Measurements from ENCODE around the gene DGKA. TPM values are rescaled to one million over a fixed set of nuclear protein-coding genes. Genes with fewer than 3 reads are reported as not detected.

Gene DGKA
- total RNA-seq, 1 donor from 2014 or later = 140 TPM

DNA sequence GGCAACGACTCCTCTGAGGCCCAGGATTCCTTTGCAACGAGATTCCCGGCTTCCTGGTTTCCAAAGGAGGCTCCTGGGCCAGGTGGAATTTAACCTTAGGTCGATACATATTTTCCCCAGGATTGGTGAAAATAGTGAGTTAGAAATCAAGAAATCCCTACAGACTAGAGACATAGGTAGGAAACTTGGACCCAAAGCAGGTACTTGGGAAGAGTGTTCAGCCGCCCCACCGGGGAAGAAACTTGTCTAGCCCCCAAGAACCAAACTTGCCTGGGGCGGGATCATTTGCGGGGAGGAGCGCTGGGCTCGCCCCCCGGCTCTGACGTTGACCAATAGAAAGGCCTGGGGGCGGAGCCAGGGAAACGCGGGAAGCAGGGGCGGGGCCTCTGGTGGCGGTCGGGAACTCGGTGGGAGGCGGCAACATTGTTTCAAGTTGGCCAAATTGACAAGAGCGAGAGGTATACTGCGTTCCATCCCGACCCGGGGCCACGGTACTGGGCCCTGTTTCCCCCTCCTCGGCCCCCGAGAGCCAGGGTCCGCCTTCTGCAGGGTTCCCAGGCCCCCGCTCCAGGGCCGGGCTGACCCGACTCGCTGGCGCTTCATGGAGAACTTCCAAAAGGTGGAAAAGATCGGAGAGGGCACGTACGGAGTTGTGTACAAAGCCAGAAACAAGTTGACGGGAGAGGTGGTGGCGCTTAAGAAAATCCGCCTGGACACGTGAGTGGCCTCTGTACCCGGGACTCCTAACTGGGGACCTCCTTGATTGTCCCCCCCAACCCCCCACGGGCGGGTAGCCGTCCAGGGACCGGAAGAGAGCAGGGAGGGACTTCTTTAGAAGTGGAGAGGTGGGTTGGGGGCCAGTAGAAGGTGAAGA lies 35.7 kb downstream of the DGKA start, which contains the start of gene CDK2:
Gene CDK2 (plus strand): TSS at position 423 of the 874 bp plus-strand sequence. CDS start 179 bp downstream, at position 602.
- peak within 1 kb of the TSS; percentile 87 for H3K27ac ChIP-seq
- TF ChIP-seq POLR2AphosphoS5 (IDR thresholded peaks at IDR 0.05; ENCODE audit: insufficient read depth in 1 of 2, low read depth in 1 of 2) (peak; percentile 84 to 98), POLR2A (IDR thresholded peaks at IDR 0.05) (peak; percentile 65 to 67)
- TF ChIP-seq, protein P1, sequence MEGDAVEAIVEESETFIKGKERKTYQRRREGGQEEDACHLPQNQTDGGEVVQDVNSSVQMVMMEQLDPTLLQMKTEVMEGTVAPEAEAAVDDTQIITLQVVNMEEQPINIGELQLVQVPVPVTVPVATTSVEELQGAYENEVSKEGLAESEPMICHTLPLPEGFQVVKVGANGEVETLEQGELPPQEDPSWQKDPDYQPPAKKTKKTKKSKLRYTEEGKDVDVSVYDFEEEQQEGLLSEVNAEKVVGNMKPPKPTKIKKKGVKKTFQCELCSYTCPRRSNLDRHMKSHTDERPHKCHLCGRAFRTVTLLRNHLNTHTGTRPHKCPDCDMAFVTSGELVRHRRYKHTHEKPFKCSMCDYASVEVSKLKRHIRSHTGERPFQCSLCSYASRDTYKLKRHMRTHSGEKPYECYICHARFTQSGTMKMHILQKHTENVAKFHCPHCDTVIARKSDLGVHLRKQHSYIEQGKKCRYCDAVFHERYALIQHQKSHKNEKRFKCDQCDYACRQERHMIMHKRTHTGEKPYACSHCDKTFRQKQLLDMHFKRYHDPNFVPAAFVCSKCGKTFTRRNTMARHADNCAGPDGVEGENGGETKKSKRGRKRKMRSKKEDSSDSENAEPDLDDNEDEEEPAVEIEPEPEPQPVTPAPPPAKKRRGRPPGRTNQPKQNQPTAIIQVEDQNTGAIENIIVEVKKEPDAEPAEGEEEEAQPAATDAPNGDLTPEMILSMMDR (IDR thresholded peaks at IDR 0.05) = no peak
- peaks cover 23% of the 10 kb centered on the region for H3K4me1 ChIP-seq
- intact Hi-C loops (cut with DNase I) = no loop called here
- peak within 1 kb of the TSS; percentile 54 to 92 for H3K4me3 ChIP-seq
- peak in 1 of 2 donors; percentile 94 for DNase-seq (ENCODE audit: extremely low spot score in 2 of 2)
- peaks cover 0 to 5% of the 10 kb centered on the region in 2 donors for H3K36me3 ChIP-seq
- H3K27me3 ChIP-seq = no peaks in the 10 kb centered on the region
- H3K9me3 ChIP-seq = no peaks in the 10 kb centered on the region

DNA sequence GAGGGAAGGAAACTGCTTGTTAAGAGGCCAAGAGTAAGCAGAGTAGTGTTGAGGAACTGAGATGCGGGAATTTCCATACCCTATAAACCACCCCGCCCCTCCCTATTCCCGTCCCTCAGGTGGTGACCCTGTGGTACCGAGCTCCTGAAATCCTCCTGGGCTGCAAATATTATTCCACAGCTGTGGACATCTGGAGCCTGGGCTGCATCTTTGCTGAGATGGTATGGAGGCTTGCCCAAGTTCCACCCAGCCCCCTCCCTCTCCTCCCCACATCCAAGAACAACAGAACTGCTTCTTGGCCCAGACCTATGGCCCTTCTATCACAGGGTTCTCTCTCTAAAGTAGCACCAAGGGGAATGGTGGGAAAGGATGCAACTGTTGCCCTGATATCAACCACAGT lies 38.4 kb downstream of the DGKA start:
- intact Hi-C loops (cut with DNase I) = no loop called here
- peaks cover 0 to 5% of the 10 kb centered on the region in 2 donors for H3K36me3 ChIP-seq
- no peaks in the 10 kb centered on the region for H3K9me3 ChIP-seq
- H3K4me3 ChIP-seq = no peak overlapping the region
- no peak for DNase-seq (ENCODE audit: extremely low spot score in 2 of 2)
- no peaks in the 10 kb centered on the region for H3K27me3 ChIP-seq
- no peak overlapping the region for H3K27ac ChIP-seq
- H3K4me1 ChIP-seq = peaks cover 35% of the 10 kb centered on the region
- TF ChIP-seq POLR2A (IDR thresholded peaks at IDR 0.05) (no peak), POLR2AphosphoS5 (IDR thresholded peaks at IDR 0.05; ENCODE audit: insufficient read depth in 1 of 2, low read depth in 1 of 2) (no peak)
- TF ChIP-seq, protein P1 (IDR thresholded peaks at IDR 0.05) = no peak

DNA sequence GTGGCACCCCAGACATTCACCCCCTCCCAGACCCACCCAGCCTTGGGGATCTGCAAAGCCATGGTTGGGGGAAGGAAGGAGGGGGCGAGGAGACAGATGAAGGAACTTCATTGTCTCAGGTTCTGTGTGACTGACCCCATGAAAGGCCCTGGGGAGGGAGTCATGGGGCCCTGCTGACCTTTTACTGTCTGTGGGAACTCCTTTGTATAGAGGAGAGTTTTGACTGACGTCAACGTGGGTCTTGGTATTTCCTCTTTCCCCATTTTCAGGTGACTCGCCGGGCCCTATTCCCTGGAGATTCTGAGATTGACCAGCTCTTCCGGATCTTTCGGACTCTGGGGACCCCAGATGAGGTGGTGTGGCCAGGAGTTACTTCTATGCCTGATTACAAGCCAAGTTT lies 39.8 kb downstream of the DGKA start:
- H3K9me3 ChIP-seq = no peaks in the 10 kb centered on the region
- peaks cover 45% of the 10 kb centered on the region for H3K4me1 ChIP-seq
- H3K36me3 ChIP-seq = peaks cover 0 to 5% of the 10 kb centered on the region in 2 donors
- intact Hi-C loops (cut with DNase I) = no loop called here
- TF ChIP-seq POLR2AphosphoS5 (IDR thresholded peaks at IDR 0.05; ENCODE audit: insufficient read depth in 1 of 2, low read depth in 1 of 2) (no peak), POLR2A (IDR thresholded peaks at IDR 0.05) (no peak)
- TF ChIP-seq, protein P1 (IDR thresholded peaks at IDR 0.05) = no peak
- no peak overlapping the region for H3K4me3 ChIP-seq
- no peak overlapping the region for H3K27ac ChIP-seq
- DNase-seq (ENCODE audit: extremely low spot score in 2 of 2) = no peak
- no peaks in the 10 kb centered on the region for H3K27me3 ChIP-seq

DNA sequence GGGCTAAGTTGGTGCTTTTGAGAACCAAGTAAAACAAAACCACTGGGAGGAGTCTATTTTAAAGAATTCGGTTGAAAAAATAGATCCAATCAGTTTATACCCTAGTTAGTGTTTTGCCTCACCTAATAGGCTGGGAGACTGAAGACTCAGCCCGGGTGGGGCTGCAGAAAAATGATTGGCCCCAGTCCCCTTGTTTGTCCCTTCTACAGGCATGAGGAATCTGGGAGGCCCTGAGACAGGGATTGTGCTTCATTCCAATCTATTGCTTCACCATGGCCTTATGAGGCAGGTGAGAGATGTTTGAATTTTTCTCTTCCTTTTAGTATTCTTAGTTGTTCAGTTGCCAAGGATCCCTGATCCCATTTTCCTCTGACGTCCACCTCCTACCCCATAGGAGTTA lies 41.1 kb downstream of the DGKA start:
- peaks cover 50% of the 10 kb centered on the region for H3K4me1 ChIP-seq
- no peak overlapping the region for H3K4me3 ChIP-seq
- DNase-seq (ENCODE audit: extremely low spot score in 2 of 2) = no peak
- intact Hi-C loops (cut with DNase I) = no loop called here
- H3K9me3 ChIP-seq = no peaks in the 10 kb centered on the region
- TF ChIP-seq, protein P1 (IDR thresholded peaks at IDR 0.05) = no peak
- TF ChIP-seq POLR2AphosphoS5 (IDR thresholded peaks at IDR 0.05; ENCODE audit: insufficient read depth in 1 of 2, low read depth in 1 of 2) = no peak
- TF ChIP-seq POLR2A (IDR thresholded peaks at IDR 0.05) = no peak
- H3K36me3 ChIP-seq = peaks cover 0 to 5% of the 10 kb centered on the region in 2 donors
- peak overlapping the region; percentile 88 for H3K27ac ChIP-seq
- H3K27me3 ChIP-seq = no peaks in the 10 kb centered on the region

DNA sequence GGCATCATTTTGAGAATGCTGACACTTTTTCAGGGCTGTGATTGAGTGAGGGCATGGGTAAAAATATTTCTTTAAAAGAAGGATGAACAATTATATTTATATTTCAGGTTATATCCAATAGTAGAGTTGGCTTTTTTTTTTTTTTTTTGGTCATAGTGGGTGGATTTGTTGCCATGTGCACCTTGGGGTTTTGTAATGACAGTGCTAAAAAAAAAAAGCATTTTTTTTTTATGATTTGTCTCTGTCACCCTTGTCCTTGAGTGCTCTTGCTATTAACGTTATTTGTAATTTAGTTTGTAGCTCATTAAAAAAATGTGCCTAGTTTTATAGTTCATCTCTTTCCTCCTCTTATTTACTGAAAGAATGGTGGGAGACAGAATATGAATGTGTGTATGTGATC lies 41.5 kb downstream of the DGKA start:
- Histone ChIP-seq H3K27ac (peak overlapping the region; percentile 88), H3K4me3 (peak overlapping the region; percentile 58 to 99), H3K4me1 (peaks cover 47% of the 10 kb centered on the region), H3K36me3 (peaks cover 0 to 5% of the 10 kb centered on the region in 2 donors), H3K9me3 (no peaks in the 10 kb centered on the region), H3K27me3 (no peaks in the 10 kb centered on the region)
- no peak for DNase-seq (ENCODE audit: extremely low spot score in 2 of 2)
- intact Hi-C loops (cut with DNase I) = no loop called here
- TF ChIP-seq POLR2AphosphoS5 (IDR thresholded peaks at IDR 0.05; ENCODE audit: insufficient read depth in 1 of 2, low read depth in 1 of 2) (no peak), POLR2A (IDR thresholded peaks at IDR 0.05) (no peak)
- TF ChIP-seq, protein P1 (IDR thresholded peaks at IDR 0.05) = no peak
